Measurements from ENCODE around the gene RANBP10.
A peak's percentile ranks its signal among the peaks of the same experiment; 100 is the strongest.
"Not testable (repeated sequence)": the region's sequence is repeated elsewhere in the genome, so short reads cannot be mapped to it uniquely, and the experiment has no call there.

Gene RANBP10

DNA sequence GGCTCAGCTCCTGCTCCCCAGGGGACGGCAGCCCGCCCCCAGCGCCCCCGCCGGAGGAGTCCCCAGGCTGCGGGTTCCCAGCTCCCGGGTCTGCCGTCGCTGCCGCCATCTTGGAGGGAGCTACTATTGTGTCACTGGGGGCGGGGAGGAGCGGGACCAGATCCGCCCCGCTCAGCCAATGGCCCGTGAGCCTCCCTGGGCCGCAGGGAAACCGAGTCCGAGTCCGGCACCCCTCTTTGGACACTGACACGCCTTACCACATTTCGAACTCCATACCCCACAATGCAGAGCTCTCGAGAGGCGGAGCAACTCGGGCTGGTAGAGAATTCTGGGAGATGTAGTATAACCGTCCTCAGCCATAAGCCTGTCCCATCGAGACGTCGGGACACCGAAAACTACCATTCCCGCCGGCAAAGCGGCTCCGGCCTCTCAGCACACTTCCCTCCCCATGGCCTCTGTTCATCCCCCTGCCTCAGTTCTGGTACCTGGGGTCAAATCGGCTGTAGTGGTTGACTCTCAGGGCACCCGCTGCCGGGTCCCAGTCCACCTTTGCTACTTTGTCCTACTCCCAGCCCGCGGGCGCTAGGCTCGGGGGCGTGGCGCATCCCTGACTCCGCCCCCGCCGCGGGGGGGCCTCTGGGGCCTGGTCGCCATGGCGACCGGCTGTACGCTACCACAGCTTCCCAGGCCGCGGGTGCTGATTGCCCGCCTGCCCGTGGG, at the start of gene RANBP10, which contains the start of gene TSNAXIP1:
Gene RANBP10 (minus strand): TSS at position 133 of the 720 bp plus-strand sequence. CDS start 24 bp downstream, at position 109.
Gene TSNAXIP1 (plus strand): TSS at position 462 of the 720 bp plus-strand sequence. CDS start 261 bp downstream, outside the sequence.
- DNase-seq (ENCODE audit: low read depth in 2 of 2): peak; percentile 95 to 96

DNA sequence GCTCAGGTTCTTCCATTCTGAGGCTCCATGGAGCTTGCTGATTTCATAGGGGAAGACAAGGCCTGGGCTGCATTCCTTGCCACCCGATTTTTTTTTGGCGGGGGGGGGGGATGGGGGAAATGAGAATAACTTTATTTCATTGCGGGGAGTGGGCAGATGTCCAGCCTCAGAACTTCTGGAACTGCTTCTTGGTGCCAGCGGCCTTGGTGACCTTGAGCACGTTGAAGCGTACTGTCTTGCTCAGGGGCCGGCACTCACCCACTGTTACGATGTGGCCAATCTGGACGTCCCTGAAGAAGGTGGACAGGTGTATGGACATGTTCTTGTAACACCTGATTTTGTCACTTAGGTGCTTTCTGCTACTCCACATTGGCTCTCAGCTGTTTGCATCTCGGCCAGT, 49.4 kb upstream of the RANBP10 start:
- DNase-seq (ENCODE audit: low read depth in 2 of 2): no peak

DNA sequence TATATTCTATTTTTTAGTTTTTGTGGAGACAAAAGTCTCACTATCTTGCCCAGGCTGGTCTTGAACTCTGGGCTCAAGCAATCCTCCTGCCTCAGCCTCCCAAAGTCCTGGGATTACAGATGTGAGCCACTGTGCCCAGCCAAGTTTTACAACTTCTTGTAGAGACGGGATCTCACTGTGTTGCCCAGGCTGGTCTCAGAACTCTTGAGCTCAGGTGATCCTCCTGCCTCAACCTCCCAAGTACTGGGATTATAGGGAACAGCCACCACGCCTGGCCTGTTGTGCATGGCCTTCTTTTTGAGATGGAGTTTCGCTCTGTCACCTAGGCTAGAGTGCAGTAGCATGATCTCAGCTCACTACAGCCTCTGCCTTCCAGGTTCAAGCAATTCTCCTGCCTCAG, 47.3 kb upstream of the RANBP10 start:
- DNase-seq (ENCODE audit: low read depth in 2 of 2): no peak

DNA sequence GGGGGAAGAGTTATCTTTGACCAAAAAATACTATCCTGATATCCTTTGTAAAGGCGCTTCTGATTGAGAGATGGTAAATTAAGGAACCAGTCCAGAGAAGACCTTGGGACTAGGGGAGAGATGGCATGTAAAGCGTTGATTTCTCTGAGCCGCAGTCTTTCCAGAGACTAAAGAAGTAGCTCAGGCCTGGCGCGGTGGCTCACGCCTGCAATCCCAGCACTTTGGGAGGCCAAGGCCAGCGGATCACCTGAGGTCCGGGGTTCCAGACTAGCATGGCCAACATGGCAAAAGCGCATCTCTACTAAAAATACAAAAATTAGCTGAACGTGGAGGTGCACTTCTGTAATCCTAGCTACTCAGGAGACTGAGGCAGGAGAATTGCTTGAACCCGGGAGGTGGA, 41.8 kb upstream of the RANBP10 start:
- DNase-seq (ENCODE audit: low read depth in 2 of 2): no peak

DNA sequence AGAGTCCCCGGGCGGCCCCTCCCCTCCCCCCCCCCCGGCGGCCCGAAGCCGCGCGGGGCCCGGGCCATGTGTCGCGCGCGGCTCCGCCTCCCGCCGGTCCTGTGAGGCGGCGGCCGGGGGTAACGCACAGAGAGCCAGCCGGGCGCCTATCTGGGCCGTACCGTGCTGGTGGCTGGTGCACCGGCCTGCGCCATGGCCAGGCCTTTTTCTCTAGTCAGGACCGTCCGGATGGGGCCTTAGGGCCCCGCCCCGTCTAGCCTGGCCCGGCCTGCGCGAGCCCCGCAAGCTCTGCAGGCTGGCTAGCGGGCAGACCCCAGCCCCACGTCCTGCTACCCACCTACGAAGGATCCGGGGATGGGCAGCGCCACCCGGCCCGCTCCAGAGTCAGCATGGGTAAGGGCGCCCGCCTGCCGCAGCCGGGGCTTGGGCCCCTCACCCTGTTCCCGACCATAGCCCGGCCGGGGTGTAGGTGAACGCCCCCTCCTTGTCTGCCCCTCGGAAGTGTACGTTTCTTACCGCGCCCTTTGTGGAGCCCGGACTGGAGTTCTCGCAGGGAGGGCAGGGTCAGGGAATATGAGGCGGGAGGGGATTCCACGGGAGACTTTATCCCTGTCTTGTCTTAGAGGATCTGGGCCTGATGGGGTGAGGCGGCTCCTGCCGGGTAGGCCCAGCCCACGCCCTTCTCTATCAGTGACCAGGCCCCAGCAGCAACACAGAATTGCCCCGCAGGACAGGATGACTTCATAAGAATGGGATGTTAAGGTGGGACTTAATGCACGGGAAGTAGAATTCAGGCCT, 40.9 kb upstream of the RANBP10 start, which contains the start of gene CENPT:
Gene CENPT (minus strand): TSS at position 630 of the 798 bp plus-strand sequence. CDS start 13,834 bp downstream, outside the sequence.
- peak in 1 of 2 donors; percentile 33 for DNase-seq (ENCODE audit: low read depth in 2 of 2)

DNA sequence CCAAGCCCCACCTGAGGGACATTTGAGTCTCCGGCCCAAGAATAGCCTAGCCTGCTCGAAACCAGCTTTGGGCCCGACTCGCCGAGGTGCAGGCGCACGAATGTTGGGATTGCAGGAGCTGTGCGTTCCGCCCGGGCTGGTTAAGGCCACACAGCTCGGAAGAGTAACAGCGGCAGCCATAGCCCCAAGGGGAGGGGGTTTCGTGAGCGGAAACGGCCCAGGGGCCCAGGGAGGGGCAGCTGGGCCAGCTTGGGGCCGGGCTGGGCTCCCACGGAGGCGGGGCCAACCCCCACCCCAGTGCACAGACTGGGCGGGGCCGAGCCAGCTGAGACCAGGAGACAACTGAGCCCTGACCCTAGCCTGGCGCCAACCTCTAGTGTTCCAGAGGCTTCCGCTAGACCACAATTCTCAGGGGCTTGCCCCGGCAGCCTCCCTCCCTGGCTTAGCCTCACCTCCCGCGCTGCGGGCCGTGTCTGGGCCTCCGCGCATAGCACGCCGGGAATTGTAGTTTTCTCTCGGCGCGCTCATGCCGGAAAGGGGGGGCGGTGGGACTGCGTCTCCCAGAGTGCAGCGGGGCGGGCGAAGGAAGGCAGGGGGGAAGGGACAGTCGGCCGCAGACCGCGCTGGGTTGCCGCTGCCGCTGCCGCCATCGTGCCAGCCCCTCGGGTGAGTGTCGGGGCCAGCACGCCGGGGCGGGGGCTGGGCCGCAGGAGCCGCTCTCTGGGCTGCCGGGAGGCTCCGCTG, 40.1 kb upstream of the RANBP10 start, which contains the start of gene NUTF2:
Gene NUTF2 (plus strand): TSS at position 614 of the 744 bp plus-strand sequence. CDS start 18,198 bp downstream, outside the sequence.
- peak; percentile 92 to 96 for DNase-seq (ENCODE audit: low read depth in 2 of 2)

DNA sequence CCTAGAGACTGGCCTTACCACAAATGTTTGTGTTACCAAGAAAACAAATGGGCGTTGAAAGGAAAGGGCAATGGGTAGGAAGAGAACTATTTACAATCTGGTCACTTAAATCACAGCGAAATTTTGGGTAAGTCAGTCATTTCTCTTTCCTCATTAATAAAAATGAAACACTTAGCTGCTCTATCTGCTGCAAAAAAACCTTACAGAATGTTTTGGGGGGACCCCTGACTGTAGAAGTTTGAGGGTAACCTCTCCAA, 39.6 kb upstream of the RANBP10 start:
- DNase-seq (ENCODE audit: low read depth in 2 of 2): no peak

DNA sequence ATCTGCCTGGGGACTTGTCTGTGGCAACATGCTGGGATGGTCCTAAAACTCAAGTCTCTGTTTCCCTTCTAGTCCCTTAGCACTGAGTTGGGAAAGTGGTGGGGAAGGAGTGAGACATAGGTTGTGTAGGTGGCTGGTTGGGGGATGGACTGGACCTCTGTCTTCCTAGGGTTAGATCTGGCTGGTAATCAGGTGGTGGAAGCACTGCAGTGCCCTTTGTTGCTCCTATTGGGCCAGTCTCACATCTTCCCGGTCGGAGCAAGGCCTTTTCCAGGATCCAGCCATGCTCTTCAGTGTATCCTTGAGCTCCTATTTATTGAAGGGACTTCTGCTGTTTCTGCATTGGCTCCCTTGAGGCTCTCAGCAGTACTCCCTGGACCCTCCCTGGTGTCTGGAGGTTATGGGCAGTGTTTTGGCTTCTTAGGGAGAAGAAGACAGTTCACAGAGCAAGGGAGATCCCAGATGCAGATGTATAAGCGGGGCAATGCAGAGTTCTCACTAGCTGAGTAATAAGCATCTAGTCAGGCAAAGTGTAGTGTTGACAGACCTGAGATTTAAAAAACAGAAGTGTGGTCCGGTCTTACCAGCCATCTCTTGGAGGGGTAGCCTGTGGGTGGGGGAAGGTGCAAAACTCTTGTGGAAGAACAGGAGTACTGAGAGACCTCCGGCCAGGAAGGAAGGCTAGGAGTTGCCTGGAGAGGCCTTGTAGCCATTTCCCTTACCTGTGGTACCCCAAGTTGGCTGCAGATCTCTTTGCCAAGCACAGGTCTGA, 39.1 kb upstream of the RANBP10 start:
- no peak for DNase-seq (ENCODE audit: low read depth in 2 of 2)

DNA sequence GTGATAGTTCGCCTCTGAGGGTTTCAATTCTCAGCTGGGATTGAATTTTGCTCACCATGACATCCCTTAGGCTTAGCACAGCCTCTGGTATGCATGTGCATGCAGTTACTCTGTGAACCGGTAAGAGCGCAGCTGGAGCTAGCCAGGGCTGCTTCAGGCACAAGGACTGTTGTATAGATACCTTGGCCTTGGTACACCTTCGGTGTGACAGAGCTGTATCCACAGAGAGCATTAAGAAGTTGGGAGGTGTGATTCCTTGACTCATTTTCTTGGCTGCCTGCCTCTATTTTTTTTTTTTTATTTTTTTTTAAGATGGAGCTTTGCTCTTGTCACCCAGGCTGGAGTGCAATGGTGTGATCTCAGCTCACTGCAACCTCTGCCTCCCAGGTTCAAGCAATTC, 38.1 kb upstream of the RANBP10 start:
- DNase-seq (ENCODE audit: low read depth in 2 of 2): no peak

DNA sequence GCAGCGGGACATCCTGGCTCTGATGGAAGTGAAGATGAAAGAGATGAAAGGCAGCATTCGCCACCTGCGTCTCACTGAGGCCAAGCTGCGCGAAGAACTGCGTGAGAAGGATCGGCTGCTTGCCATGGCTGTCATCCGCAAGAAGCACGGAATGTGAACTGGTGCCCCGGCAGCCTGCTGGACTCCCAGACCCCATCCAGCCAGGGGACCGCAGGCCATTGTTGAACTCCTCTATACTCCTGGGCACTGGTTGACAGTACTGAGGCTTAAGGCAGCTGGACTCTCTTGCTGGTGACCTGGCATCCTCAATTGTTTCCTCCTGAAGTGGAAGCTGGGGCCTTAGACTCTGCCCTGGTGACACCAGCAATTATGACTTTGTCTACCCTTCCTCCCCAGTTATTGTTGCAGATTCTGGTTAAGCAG, 37.0 kb upstream of the RANBP10 start:
- peak in 1 of 2 donors; percentile 27 for DNase-seq (ENCODE audit: low read depth in 2 of 2)

DNA sequence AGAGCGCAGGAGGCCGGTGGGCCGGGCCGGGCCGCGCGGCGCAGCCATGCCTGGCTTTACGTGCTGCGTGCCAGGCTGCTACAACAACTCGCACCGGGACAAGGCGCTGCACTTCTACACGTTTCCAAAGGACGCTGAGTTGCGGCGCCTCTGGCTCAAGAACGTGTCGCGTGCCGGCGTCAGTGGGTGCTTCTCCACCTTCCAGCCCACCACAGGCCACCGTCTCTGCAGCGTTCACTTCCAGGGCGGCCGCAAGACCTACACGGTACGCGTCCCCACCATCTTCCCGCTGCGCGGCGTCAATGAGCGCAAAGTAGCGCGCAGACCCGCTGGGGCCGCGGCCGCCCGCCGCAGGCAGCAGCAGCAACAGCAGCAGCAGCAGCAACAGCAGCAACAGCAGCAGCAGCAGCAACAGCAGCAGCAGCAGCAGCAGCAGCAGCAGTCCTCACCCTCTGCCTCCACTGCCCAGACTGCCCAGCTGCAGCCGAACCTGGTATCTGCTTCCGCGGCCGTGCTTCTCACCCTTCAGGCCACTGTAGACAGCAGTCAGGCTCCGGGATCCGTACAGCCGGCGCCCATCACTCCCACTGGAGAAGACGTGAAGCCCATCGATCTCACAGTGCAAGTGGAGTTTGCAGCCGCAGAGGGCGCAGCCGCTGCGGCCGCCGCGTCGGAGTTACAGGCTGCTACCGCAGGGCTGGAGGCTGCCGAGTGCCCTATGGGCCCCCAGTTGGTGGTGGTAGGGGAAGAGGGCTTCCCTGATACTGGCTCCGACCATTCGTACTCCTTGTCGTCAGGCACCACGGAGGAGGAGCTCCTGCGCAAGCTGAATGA, 36.4 kb upstream of the RANBP10 start:
- peak; percentile 46 to 48 for DNase-seq (ENCODE audit: low read depth in 2 of 2)

DNA sequence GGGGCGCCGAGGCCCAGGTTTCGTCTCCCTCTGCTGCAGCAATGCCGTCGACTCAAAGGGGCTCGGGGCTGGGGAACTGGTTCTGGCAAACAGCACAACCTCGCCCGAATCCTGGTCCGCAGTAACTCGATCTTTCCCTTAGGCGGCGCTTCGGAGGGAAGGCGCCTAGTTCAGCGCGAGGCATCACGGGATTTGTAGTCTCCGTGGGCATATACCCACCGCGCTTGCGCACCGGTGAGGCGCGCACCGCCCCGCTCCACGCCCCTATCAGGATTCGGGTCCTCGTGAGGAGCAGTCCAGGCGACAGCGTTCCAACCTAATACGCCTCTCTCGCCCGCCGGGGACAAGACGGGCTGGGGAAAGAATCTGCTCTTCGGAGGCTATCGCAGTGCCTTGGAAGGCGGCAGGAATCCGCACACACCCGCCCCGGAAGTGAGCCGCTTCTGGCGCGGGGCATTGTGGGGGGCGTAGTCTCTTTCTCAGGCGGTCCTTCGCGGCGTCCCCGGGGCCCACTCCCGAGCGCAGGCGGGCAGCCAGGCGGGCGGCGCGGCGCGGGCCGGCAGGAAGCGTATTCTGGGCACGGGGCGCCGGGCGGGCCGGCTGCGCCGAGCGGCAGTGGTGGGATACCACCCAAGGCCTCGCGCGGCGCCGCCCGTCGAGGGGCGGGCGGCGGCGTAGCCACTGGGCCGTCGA, 35.6 kb upstream of the RANBP10 start, which contains the start of gene THAP11:
Gene THAP11 (plus strand): TSS at position 505 of the 693 bp plus-strand sequence. CDS start 235 bp downstream, outside the sequence.
- DNase-seq (ENCODE audit: low read depth in 2 of 2): peak; percentile 92 to 94

DNA sequence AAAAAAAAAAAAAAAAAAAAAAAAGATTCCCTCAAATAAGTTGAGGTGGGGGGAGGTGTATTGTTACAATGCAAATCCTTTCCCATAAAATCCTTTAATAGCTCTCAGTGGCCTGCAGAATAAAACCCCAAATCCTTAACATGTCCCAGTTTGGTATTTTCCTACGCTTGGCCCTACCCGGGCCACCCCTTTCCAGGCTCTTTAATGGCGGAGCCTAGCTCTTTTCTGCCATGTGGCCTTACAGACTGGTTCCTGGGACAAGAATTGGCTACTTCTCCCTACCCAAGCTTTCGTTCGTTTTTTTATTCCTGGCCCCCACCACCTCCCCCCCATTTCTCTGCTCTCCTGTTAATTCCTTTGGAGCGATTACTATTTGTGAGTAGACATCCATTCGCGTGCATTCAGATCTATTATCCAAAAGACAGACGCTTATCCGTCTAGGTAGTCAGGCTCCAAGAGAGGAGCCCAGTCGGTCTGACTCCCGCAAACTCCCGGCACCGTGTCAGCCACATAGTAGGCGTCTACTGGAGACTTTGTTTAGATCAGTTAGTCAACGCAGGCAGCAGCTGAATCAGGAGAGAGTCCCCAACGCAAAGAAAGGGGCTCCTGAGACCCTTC, 34.9 kb upstream of the RANBP10 start:
- DNase-seq (ENCODE audit: low read depth in 2 of 2): no peak

DNA sequence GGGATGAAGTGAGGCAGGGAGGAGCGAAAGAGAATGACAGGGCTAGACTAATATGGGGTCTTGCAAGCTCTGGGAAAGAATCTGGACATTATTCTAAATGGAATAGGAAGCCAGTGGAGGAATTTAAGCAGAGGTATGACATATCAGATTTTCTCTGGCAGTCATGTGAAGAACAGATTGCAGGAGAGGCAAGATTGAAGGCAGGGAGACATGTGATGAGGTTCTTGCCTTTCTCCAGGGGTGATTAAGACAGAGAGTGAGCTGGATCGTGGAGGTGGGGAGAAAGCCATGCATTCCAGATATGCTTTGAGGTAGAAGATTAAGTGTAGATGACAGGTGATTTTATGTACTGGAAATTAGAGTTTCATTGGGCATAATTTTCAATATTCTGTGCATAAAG, 31.5 kb upstream of the RANBP10 start:
- DNase-seq (ENCODE audit: low read depth in 2 of 2): no peak

DNA sequence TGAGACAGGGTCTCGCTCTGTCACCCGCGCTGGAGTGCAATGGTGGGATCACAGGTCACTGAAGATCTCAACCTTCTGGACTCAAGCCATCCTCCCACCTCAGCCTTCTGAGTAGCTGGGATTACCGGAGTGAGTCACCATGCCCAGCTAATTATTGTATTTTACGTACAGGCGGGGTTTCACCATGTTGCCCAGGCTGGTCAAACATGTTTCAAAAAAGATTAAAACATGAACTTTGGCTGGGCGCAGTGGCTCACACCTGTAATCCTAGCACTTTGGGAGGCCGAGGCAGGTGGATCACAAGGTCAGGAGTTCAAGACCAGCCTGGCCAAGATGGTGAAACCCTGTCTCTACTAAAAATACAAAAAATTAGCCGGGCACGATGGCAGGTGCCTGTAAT, 30.8 kb upstream of the RANBP10 start:
- DNase-seq (ENCODE audit: low read depth in 2 of 2): not testable (repeated sequence)

DNA sequence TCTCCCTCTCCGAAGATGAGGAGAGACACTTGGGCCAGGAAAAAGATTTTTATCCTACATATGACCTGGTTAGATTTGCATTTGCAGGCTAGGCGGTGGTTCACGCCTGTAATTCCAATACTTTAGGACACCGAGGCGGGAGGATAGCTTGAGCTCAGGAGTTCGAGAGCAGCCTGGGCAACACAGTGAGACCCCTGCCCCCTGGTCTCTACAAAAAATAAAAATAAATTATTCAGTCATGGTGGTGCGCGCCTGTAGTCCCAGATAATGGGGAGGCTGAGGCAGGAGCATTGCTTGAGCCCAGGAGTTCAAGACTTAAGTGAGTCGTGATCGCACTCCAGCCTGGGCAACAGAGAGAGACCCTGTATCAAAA, 27.9 kb upstream of the RANBP10 start:
- no peak for DNase-seq (ENCODE audit: low read depth in 2 of 2)

DNA sequence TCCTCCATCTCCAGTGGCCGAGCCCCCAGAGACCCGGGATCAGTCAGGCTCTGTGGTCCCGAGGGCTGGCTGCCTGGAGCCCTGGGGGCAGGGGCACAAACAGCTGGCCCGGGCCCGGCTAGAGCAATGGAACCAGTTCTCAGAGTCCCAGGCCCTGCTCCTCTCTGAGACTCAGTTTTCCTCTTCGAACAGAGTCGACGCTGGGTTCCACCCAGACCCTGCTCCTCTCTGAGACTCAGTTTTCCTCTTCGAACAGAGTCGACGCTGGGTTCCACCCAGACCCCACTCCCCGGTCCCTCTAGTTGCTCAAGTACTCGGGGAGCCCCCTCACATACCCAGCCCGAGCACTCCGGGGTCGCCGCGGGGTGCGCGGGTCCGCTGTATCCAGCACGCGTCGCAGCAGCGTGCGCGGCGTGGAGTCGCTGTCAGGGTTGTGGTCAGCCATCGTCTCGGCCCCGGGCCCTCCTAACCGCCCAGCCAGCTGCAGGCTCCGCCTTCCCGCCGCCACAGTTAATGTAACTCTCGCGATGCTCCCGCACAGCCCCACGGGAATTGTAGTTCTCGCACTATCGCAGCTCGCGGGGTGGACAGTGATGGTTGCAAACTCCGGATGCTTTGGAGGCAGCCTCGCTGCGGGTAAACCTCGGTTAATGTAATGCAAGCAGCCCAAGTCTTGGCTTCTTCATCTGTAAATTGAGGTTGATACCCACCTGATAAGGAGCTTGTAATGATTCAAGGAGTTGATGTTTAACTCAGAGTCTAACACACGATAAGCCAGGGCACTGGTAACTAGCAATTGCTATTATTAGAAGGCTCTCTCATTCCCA, 27.3 kb upstream of the RANBP10 start:
- DNase-seq (ENCODE audit: low read depth in 2 of 2): peak; percentile 87 to 92

DNA sequence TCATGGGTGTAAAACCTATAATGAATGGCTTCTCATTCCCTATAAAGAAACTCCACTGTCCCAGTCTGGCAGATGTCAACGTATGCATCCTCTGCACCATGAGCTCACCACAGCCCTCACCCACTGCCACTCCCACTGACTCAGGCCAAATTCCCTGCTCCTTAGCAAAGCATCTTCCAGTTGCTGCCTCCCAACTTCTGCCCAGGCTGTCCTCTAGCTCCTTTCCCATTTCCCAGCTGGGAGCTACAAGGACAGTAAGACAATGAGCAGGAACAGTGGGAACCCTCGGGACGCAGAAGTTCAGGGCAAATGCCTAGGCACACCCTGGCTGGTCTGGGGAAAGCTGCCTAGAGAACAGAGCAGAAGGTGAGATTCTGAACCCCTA, 26.7 kb upstream of the RANBP10 start:
- DNase-seq (ENCODE audit: low read depth in 2 of 2): no peak

Data from stimulated activated CD4-positive, alpha-beta T cell treated with anti-CD3 and anti-CD28 coated beads, Interleukin-15, amount 100 ng/mL, for 48 hours (primary cell).